Occipital lobe (tissue), 2 donors: ENCODE data around the gene SMG1. TPM values are rescaled to one million over a fixed set of nuclear protein-coding genes. Genes with fewer than 3 reads are reported as not detected.
A peak's percentile ranks its signal among the peaks of the same experiment; 100 is the strongest.
"Not testable (repeated sequence)": the region's sequence is repeated elsewhere in the genome, so short reads cannot be mapped to it uniquely, and the experiment has no call there.

Source experiments
- DNase-seq: peaks from one replicate; lab custom pipeline; 2025; lab: John Stamatoyannopoulos, UW
- total RNA-seq: library from RNA; depleted of rRNA; stranded (reverse); fragments of >200 nt; gene quantifications from one replicate; pipeline ENCODE4 v1.2.3, GENCODE V29; 2014

The SMG1 gene
- total RNA-seq, 1 donor from 2014 or later = 110 TPM

GRCh38 chr16:18800293-18800692 is 125.9 kb downstream of the SMG1 start:
- no peak for DNase-seq

GRCh38 chr16:18799500-18799899 is 126.7 kb downstream of the SMG1 start:
- no peak for DNase-seq

GRCh38 chr16:18797746-18798145 is 128.5 kb downstream of the SMG1 start:
- no peak for DNase-seq

- no peak for DNase-seq
Observed at GRCh38 chr16:18796377-18796776, 129.8 kb downstream of the SMG1 start.

GRCh38 chr16:18792836-18793433 is 133.3 kb downstream of the SMG1 start:
- no peak for DNase-seq

GRCh38 chr16:18789850-18790706 is 136.1 kb downstream of the SMG1 start, which contains the start of gene RPS15A:
Gene RPS15A, minus strand, starts transcription at chr16:18790334. Its CDS starts 1,221 bp downstream, at chr16:18789113.
- DNase-seq = peak; percentile 89

GRCh38 chr16:18789515-18789849 is 136.7 kb downstream of the SMG1 start:
- DNase-seq = no peak

- DNase-seq = no peak
Observed at GRCh38 chr16:18788828-18789514, 137.2 kb downstream of the SMG1 start.

GRCh38 chr16:18784917-18785623 is 141.1 kb downstream of the SMG1 start:
- DNase-seq = no peak

- DNase-seq = no peak
Observed at GRCh38 chr16:18783430-18784341, 142.5 kb downstream of the SMG1 start.

GRCh38 chr16:18782697-18783429 is 143.3 kb downstream of the SMG1 start:
- no peak for DNase-seq

- DNase-seq = not testable (repeated sequence)
Observed at GRCh38 chr16:18781232-18781631, 145.0 kb downstream of the SMG1 start.

GRCh38 chr16:18780460-18781026 is 145.7 kb downstream of the SMG1 start:
- DNase-seq = not testable (repeated sequence)

GRCh38 chr16:18777664-18778063 is 148.5 kb downstream of the SMG1 start:
- DNase-seq = not testable (repeated sequence)

GRCh38 chr16:18776334-18776733 is 149.9 kb downstream of the SMG1 start:
- not testable (repeated sequence) for DNase-seq

GRCh38 chr16:18774651-18775050 is 151.6 kb downstream of the SMG1 start:
- DNase-seq = not testable (repeated sequence)

- DNase-seq = not testable (repeated sequence)
Observed at GRCh38 chr16:18772171-18772570, 154.0 kb downstream of the SMG1 start.

- DNase-seq = not testable (repeated sequence)
Observed at GRCh38 chr16:18770336-18770962, 155.8 kb downstream of the SMG1 start.

- not testable (repeated sequence) for DNase-seq
Observed at GRCh38 chr16:18767217-18767616, 159.0 kb downstream of the SMG1 start.
